HCT116 (cell line): ENCODE measurements around the gene TRIM23. TPM values are rescaled to one million over a fixed set of nuclear protein-coding genes. Genes with fewer than 3 reads are reported as not detected.
"Not testable (repeated sequence)": the region's sequence is repeated elsewhere in the genome, so short reads cannot be mapped to it uniquely, and the experiment has no call there.

ENCODE experiments used
- ATAC-seq: fragments of 200-7000 bp; cut with Tn5 transposase; 2 replicates; pipeline ENCODE4 v1.9.1; 2020; ENCODE audit warnings: mild to moderate bottlenecking, moderate library complexity
- BruUV-seq: library from RNA; stranded (reverse); fragments of 400-500 nt; replicated peaks from 2 replicates; lab custom pipeline; 2021; lab: Mats Ljungman, UMichigan
- CTCF ChIA-PET: fragments of 300-600 bp; sonication (Branson Sonifier 250); formaldehyde crosslinking; loops from one replicate; lab custom pipeline; 2021; ENCODE audit warnings: antibody characterized with exemption; lab: Charles Lee
- POLR2A ChIA-PET: fragments of 300-600, 350-600 bp; sonication (Branson Sonifier 250); formaldehyde crosslinking; loops from one replicate; lab custom pipeline; 2021; ENCODE audit warnings: antibody characterized with exemption; lab: Charles Lee
- RAD21 ChIA-PET, 2 experiments: fragments of 300-600 bp; sonication (Branson Sonifier 250); formaldehyde crosslinking; loops; one replicate each; lab custom pipeline; 2023; ENCODE audit warnings: low total read pairs in 2 of 2; ENCODE audit not compliant: uncharacterized antibody in 2 of 2, unreplicated experiment in 2 of 2, low non-redundant PET in 1 of 2; lab: Charles Lee
- DNase-seq: peaks from one replicate; pipeline ENCODE4 v3.0.0-alpha.2; 2010; ENCODE audit warnings: low read depth, low spot score
- H2AFZ ChIP-seq: fragments of 200-600 bp; shearing (Covaris generic), sonication (generic); 2 replicates; pipeline ENCODE4 v1.6.1; 2017; ENCODE audit warnings: low read depth, mixed run types, mixed read lengths, antibody characterized with exemption, low read length; ENCODE audit not compliant: poor library complexity, severe bottlenecking
- H3K27ac ChIP-seq: 2 replicates; pipeline ENCODE4 v1.5.1; 2012; ENCODE audit warnings: low read depth, low read length
- H3K27me3 ChIP-seq: fragments of 200-600 bp; sonication (generic); 2 replicates; pipeline ENCODE4 v1.6.1; 2016; ENCODE audit warnings: mixed run types, low read length, mixed read lengths; ENCODE audit not compliant: insufficient read depth
- H3K36me3 ChIP-seq, 2 experiments: fragments of 200-500 bp in 1 of 2; fragments of 200-600 bp in 1 of 2; sonication (Bioruptor generic) in 1 of 2; sonication (generic) in 1 of 2; 2 replicates each; pipeline versions ENCODE4 v1.5.1 to v1.6.1; 2014 to 2016; ENCODE audit warnings: low read length in 2 of 2, inconsistent platforms in 1 of 2, mixed read lengths in 1 of 2, mixed run types in 1 of 2; ENCODE audit not compliant: insufficient read depth in 2 of 2, control insufficient read depth in 1 of 2
- H3K4me1 ChIP-seq, 2 experiments: fragments of 200-600 bp in 1 of 2; sonication (generic) in 1 of 2; 2 replicates each; pipeline versions ENCODE4 v1.5.1 to v1.6.1; 2012 to 2017; ENCODE audit warnings: low read length in 2 of 2, inconsistent platforms in 1 of 2, mild to moderate bottlenecking in 1 of 2, mixed read lengths in 1 of 2, mixed run types in 1 of 2, moderate library complexity in 1 of 2; ENCODE audit not compliant: insufficient read depth in 2 of 2, control insufficient read depth in 1 of 2
- H3K4me2 ChIP-seq: fragments of 200-600 bp; sonication (generic); 2 replicates; pipeline ENCODE4 v1.6.1; 2017; ENCODE audit warnings: mixed run types, low read length, mixed read lengths
- H3K4me3 ChIP-seq, 2 experiments: fragments of 200-600 bp in 1 of 2; sonication (generic) in 1 of 2; replicated peaks in 1 of 2; 2 replicates each; pipeline ENCODE4 v1.5.1; 2011 to 2016; ENCODE audit warnings: low read length in 2 of 2, control low read depth in 1 of 2, low read depth in 1 of 2, mild to moderate bottlenecking in 1 of 2, mixed read lengths in 1 of 2, mixed run types in 1 of 2
- H3K79me2 ChIP-seq: fragments of 200-600 bp; sonication (generic); 2 replicates; pipeline ENCODE4 v1.6.1; 2017; ENCODE audit warnings: mild to moderate bottlenecking, mixed run types, low read length, moderate library complexity, mixed read lengths; ENCODE audit not compliant: insufficient read depth
- H3K9ac ChIP-seq: fragments of 200-600 bp; sonication (generic); 2 replicates; pipeline ENCODE4 v1.6.1; 2016; ENCODE audit warnings: low read length, mixed read lengths
- H3K9me2 ChIP-seq: fragments of 200-600 bp; sonication (generic), shearing (Covaris generic); 2 replicates; pipeline ENCODE4 v1.6.1; 2017; ENCODE audit warnings: mixed run types, mild to moderate bottlenecking, moderate library complexity; ENCODE audit not compliant: insufficient read depth
- H3K9me3 ChIP-seq, 2 experiments: fragments of 200-500 bp in 1 of 2; fragments of 200-600 bp in 1 of 2; sonication (Bioruptor generic) in 1 of 2; sonication (generic) in 1 of 2; 2 replicates each; pipeline ENCODE4 v1.6.1; 2014 to 2017; ENCODE audit warnings: low read length in 2 of 2, mixed read lengths in 2 of 2, inconsistent platforms in 1 of 2, low read depth in 1 of 2, mild to moderate bottlenecking in 1 of 2, mixed run types in 1 of 2, moderate library complexity in 1 of 2; ENCODE audit not compliant: control insufficient read depth in 1 of 2, insufficient read depth in 1 of 2
- H4K20me1 ChIP-seq: fragments of 200-600 bp; sonication (generic), shearing (Covaris generic); 2 replicates; pipeline ENCODE4 v1.6.1; 2017; ENCODE audit warnings: mixed run types, mild to moderate bottlenecking, moderate library complexity; ENCODE audit not compliant: insufficient read depth
- RAD21 ChIP-seq: IDR thresholded peaks from 2 replicates; pipeline ENCODE4 v1.6.1; 2012; ENCODE audit warnings: low read depth, mild to moderate bottlenecking
- SIN3A ChIP-seq: IDR thresholded peaks from 2 replicates; pipeline ENCODE4 v1.6.1; 2012; ENCODE audit warnings: low read depth
- intact Hi-C: fragments of 100-400 bp; cut with micrococcal nuclease; formaldehyde crosslinking; loops from 2 replicates; pipeline ENCODE4 v1.10.0; 2022
- total RNA-seq: library from RNA; stranded (reverse); gene quantifications from one replicate; pipeline ENCODE4 v1.2.1, GENCODE V29; 2021; ENCODE audit not compliant: unreplicated experiment
- TF ChIP-seq, protein P1 (sequence below): IDR thresholded peaks from 2 replicates; pipeline ENCODE4 v1.6.1; 2012; ENCODE audit warnings: low read depth

TRIM23 gene
- total RNA-seq, 1 experiment from 2014 or later, result 12.2 TPM

DNA sequence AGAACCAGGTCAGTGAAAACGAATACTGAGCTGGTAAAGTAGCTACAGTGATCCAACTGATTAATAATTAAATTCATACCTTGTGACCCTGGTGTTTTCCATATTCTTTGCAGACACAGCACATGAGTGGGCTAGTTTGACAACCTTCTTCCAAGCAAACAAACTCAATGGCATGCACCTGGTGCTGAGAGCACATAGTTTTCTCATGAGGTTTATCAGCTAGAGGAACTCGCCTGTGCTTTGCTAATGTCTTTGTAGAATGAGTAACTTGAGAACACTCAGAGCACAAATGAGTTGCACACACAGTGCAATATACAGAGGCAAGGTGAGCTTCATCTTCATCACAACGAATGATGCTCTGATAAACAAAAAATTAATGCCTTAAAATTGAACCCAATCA lies 12.6 kb downstream of the TRIM23 start (continued):
- TF ChIP-seq, protein P1, sequence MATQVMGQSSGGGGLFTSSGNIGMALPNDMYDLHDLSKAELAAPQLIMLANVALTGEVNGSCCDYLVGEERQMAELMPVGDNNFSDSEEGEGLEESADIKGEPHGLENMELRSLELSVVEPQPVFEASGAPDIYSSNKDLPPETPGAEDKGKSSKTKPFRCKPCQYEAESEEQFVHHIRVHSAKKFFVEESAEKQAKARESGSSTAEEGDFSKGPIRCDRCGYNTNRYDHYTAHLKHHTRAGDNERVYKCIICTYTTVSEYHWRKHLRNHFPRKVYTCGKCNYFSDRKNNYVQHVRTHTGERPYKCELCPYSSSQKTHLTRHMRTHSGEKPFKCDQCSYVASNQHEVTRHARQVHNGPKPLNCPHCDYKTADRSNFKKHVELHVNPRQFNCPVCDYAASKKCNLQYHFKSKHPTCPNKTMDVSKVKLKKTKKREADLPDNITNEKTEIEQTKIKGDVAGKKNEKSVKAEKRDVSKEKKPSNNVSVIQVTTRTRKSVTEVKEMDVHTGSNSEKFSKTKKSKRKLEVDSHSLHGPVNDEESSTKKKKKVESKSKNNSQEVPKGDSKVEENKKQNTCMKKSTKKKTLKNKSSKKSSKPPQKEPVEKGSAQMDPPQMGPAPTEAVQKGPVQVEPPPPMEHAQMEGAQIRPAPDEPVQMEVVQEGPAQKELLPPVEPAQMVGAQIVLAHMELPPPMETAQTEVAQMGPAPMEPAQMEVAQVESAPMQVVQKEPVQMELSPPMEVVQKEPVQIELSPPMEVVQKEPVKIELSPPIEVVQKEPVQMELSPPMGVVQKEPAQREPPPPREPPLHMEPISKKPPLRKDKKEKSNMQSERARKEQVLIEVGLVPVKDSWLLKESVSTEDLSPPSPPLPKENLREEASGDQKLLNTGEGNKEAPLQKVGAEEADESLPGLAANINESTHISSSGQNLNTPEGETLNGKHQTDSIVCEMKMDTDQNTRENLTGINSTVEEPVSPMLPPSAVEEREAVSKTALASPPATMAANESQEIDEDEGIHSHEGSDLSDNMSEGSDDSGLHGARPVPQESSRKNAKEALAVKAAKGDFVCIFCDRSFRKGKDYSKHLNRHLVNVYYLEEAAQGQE, result no peak

GRCh38 chr5:65601761-65602160 lies 22.4 kb downstream of the TRIM23 start:
- H3K4me2 ChIP-seq, H3K27ac ChIP-seq, H3K4me1 ChIP-seq, CTCF ChIA-PET, DNase-seq, intact Hi-C loops, RAD21 ChIA-PET, BruUV-seq, H3K4me3 ChIP-seq, H3K9ac ChIP-seq, H3K79me2 ChIP-seq, H3K27me3 ChIP-seq, POLR2A ChIA-PET, H3K9me2 ChIP-seq, H3K36me3 ChIP-seq, H4K20me1 ChIP-seq, H3K9me3 ChIP-seq, ATAC-seq, H2AFZ ChIP-seq: not testable (repeated sequence)

- H3K9ac ChIP-seq, result no peak overlapping the region
- H2AFZ ChIP-seq, result no peak overlapping the region
- H3K9me2 ChIP-seq, result no peaks in the 10 kb centered on the region
- H3K79me2 ChIP-seq, result no peaks in the 10 kb centered on the region
- ATAC-seq, result no peak
- H3K9me3 ChIP-seq, result no peaks in the 10 kb centered on the region
- H3K4me1 ChIP-seq, result no peaks in the 10 kb centered on the region
- H4K20me1 ChIP-seq, result no peaks in the 10 kb centered on the region
- H3K36me3 ChIP-seq, result peaks cover 32 to 37% of the 10 kb centered on the region in 2 experiments
- H3K4me2 ChIP-seq, result no peak overlapping the region
- no peak overlapping the region for H3K4me3 ChIP-seq
- no TSS peak for BruUV-seq
- no peaks in the 10 kb centered on the region for H3K27me3 ChIP-seq
- DNase-seq, result no peak
- no peak; the same call in 1 of the 2 replicates for TF ChIP-seq RAD21
- TF ChIP-seq SIN3A, result no peak
- POLR2A ChIA-PET, result no interaction called here
- intact Hi-C loops, result loop anchor here (10.0 kb wide), 1 partner anchor 774 kb away; no protein-coding TSS in a partner anchor
- H3K27ac ChIP-seq, result no peak overlapping the region
- RAD21 ChIA-PET, result no interaction called here
- CTCF ChIA-PET, result interaction anchor here (0.8 kb wide), 1 partner anchor 778 kb away, joined by 3 read pairs; no protein-coding TSS in a partner anchor
Measured at GRCh38 chr5:65588694-65589093, 35.4 kb downstream of the TRIM23 start.
